GM10248 (cell line): ENCODE measurements around the gene MYO16.

Experiments
- CTCF ChIA-PET: fragments of 300-600 bp; sonication (Branson Sonifier 250); formaldehyde crosslinking; extraction: SDS; loops from one replicate; lab custom pipeline; 2021; ENCODE audit warnings: antibody characterized with exemption; lab: Yijun Ruan, JAX
- POLR2A ChIA-PET: fragments of 350-650 bp; sonication (Branson Sonifier 250); formaldehyde crosslinking; extraction: SDS; loops from one replicate; lab custom pipeline; 2020; ENCODE audit warnings: antibody characterized with exemption; lab: Yijun Ruan, JAX
- DNase-seq: peaks from one replicate; pipeline ENCODE4 v3.0.0; 2012; ENCODE audit errors: extremely low spot score
- TF ChIP-seq, protein P1 (sequence below): IDR thresholded peaks from 2 replicates; pipeline ENCODE4 v1.5.1; 2012; ENCODE audit warnings: mild to moderate bottlenecking, low read depth; ENCODE audit errors: extremely low read depth, missing control alignments, control extremely low read depth

Gene MYO16

DNA sequence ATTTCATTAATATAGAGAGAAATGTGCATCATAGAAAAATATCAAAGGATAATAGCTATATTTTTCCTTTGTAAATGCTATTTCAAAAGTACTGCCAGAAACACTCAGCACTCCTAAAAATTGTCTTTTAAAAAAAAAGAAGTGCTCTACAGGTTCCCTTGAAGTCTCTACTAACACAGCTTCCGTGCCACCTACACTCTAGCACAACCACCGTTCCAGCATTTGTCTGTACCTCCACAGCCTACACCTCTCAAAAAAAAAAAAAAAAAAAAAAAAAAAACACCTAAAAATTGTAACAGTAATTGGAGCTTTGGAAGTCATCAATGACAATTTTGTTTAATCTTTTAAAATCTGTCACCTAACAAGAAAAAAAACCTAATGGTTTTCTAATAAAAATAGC, 485.6 kb downstream of the MYO16 start:
- POLR2A ChIA-PET, result no interaction called here
- no peak for DNase-seq
- CTCF ChIA-PET, result interaction anchor here (2.5 kb wide), 1 partner anchor 16 kb away, joined by 6 read pairs; no protein-coding TSS in a partner anchor
- TF ChIP-seq, protein P1, sequence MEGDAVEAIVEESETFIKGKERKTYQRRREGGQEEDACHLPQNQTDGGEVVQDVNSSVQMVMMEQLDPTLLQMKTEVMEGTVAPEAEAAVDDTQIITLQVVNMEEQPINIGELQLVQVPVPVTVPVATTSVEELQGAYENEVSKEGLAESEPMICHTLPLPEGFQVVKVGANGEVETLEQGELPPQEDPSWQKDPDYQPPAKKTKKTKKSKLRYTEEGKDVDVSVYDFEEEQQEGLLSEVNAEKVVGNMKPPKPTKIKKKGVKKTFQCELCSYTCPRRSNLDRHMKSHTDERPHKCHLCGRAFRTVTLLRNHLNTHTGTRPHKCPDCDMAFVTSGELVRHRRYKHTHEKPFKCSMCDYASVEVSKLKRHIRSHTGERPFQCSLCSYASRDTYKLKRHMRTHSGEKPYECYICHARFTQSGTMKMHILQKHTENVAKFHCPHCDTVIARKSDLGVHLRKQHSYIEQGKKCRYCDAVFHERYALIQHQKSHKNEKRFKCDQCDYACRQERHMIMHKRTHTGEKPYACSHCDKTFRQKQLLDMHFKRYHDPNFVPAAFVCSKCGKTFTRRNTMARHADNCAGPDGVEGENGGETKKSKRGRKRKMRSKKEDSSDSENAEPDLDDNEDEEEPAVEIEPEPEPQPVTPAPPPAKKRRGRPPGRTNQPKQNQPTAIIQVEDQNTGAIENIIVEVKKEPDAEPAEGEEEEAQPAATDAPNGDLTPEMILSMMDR, result no peak

DNA sequence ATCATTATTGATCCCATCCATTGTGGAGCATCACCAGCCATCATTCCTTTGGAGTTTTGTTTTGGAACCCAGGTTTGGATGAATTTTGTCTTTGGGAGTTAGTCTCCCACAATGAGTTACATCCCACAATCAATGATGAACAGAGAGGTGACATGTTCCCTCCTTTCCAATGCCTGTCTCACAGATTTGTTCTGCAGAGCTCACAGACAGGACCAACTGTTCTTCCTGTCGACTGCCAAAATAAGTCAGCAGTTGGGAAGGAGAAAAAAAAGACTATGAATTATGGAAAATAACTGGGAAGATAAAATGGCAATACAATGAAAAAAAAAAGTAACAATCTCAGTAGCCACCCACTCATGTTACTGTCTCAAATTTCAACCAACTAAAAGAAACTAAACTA, 489.1 kb downstream of the MYO16 start:
- DNase-seq, result no peak
- TF ChIP-seq, protein P1, result no peak
- CTCF ChIA-PET, result no interaction called here
- POLR2A ChIA-PET, result no interaction called here

DNA sequence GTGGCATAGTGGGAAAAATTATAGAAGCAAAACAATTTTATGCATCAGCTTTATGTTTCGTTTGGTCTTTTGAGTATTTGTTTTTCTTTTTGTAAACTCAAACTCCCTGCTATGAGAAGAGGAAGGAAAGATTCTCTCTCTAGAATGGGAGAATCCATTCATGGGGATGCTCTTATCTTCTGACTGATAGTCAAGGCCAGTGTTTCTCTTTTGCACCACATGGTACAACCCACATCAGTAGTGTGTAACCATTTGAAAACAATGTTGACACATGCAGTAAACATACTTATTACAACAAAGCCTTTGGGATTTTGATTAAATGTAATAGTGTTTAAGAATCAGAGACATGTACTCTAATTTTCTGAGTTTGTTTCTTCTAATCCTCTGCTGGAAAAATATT, 490.5 kb downstream of the MYO16 start:
- TF ChIP-seq, protein P1, result no peak
- ChIA-PET CTCF (no interaction called here), POLR2A (no interaction called here)
- DNase-seq, result no peak

DNA sequence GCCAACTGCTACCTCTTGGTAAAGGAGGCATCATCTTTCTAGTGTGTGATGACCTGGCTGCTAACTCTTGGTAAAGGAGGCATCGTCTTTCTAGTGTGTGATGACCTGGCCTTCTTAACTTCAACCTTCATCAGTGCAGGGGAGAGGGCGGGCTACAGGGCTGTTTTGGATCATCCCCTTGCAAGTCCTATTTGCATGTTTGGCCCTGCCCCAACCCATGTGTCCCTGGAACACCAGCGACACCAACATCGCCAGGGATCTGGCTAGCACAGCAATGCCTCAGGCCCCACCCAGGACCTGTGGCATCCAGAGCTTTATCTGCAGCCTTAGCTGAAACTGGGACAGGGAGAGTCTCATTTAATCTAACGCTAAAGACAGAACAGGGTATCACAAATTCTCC, 492.4 kb downstream of the MYO16 start:
- ChIA-PET POLR2A (no interaction called here), CTCF (no interaction called here)
- TF ChIP-seq, protein P1, result no peak
- no peak for DNase-seq

DNA sequence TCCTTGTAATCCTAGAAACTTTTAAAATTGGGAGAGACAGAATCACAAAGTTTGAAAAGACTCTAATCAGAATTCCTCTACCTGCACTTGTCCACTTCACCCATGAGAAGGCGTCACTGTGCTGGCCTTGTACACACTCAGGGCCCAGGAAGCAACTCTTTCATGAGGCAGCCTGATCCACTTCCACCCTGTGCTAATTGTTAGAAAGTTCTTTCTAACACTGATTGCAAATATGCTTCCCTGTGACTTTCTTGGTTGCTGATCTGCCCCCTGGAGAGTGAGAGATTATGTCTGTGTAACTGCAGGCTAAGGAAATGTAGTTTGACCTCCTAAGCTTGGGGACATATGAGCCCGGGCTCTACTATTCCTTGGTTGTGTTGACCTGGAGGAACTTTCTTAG, 494.6 kb downstream of the MYO16 start:
- ChIA-PET CTCF (no interaction called here), POLR2A (no interaction called here)
- TF ChIP-seq, protein P1, result no peak
- no peak for DNase-seq

DNA sequence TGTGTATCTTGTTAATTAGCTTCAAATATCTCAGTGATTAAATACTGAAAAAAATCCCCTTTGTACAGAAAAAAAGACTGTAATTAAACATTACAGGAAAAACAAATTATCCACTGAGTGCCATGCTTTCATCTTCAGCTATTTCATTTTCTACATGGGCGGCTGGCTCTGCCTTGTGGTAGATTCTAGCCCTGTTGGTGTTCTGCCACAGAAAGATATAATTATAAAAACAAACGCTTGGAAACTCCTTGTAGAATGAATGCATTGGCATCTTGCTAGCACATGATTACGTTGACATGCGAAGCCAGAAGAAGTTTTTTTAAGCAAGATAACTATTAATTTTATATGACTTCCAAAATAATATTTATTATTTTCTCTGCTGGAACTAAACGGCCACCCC, 496.8 kb downstream of the MYO16 start:
- no peak for DNase-seq
- CTCF ChIA-PET, result interaction anchor here (1.6 kb wide), 1 partner anchor 10 kb away, joined by 9 read pairs; no protein-coding TSS in a partner anchor
- POLR2A ChIA-PET, result no interaction called here
- TF ChIP-seq, protein P1, result no peak
